Vagina (tissue), 2 donors: Measurements from ENCODE around the gene ANGPTL1.

Experiments
- CTCF ChIP-seq, 3 experiments: fragments of 450-650 bp in 2 of 3; fragments of 200-600 bp in 1 of 3; sonication (generic) in 1 of 3; IDR thresholded peaks; one replicate each; pipeline ENCODE4 v1.5.1; 2017 to 2019; ENCODE audit warnings: antibody characterized with exemption in 3 of 3, mild to moderate bottlenecking in 2 of 3, moderate library complexity in 2 of 3
- POLR2A ChIP-seq, 2 donors: fragments of 450-650 bp; IDR thresholded peaks; one replicate each; pipeline ENCODE4 v1.6.1; 2017; ENCODE audit warnings: antibody characterized with exemption in 2 of 2, mild to moderate bottlenecking in 2 of 2, moderate library complexity in 2 of 2

- no peak for TF ChIP-seq CTCF (IDR thresholded peaks at IDR 0.05)
- TF ChIP-seq POLR2A (IDR thresholded peaks at IDR 0.05): no peak
Observed at GRCh38 chr1:178857126-178857525, 13.8 kb downstream of the ANGPTL1 start.
